ENCODE results near the gene NFIB. TPM values are rescaled to one million over a fixed set of nuclear protein-coding genes. Genes with fewer than 3 reads are reported as not detected.

Gene NFIB
- total and polyA plus RNA-seq, 2 of the 4 experiments (the other 2 are of a cell fraction): 1.4 to 2.0 TPM

DNA sequence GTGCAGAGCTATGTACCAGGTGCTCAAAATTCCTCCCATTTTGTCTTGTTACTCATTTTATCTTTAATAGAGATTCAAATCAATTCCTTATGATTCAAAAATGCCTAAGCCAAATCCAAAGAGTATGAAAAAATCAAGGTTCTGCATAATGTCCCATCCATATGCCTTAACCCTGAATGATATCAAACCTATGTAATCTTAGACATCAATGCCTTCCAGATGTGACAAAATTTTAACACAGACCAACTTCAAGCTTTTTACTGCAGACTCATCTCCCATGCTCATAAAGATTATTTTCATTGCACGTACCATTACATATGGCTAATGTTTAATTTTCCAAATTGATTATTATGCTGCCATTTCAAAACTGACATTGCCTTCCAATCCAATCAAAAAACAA, 122.4 kb downstream of the NFIB start:
- H3K27ac ChIP-seq (ENCODE audit: insufficient read depth, low read length): no peak overlapping the region
- TF ChIP-seq FOS (IDR thresholded peaks at IDR 0.05; ENCODE audit: low read depth, low read length) (no peak), SMC3 (IDR thresholded peaks at IDR 0.05; ENCODE audit: low read depth, low read length) (no peak), RCOR1 (IDR thresholded peaks at IDR 0.05; ENCODE audit: insufficient replicate concordance, low read length) (no peak), BHLHE40 (IDR thresholded peaks at IDR 0.05; ENCODE audit: low read depth, low read length) (no peak), MAFK (IDR thresholded peaks at IDR 0.05; ENCODE audit: low read depth, low read length) (no peak), CEBPB (IDR thresholded peaks at IDR 0.05; ENCODE audit: low read depth, low read length) (no peak), CHD1 (IDR thresholded peaks at IDR 0.05; ENCODE audit: low read depth, low read length) (no peak), NFE2L2 (IDR thresholded peaks at IDR 0.05; ENCODE audit: low read depth, low read length) (no peak), MXI1 (IDR thresholded peaks at IDR 0.05; ENCODE audit: borderline replicate concordance, low read depth, low read length) (no peak), MAZ (IDR thresholded peaks at IDR 0.05; ENCODE audit: borderline replicate concordance, low read depth, low read length) (no peak), POLR2A (IDR thresholded peaks at IDR 0.05; ENCODE audit: low read depth, low read length) (no peak), RAD21 (IDR thresholded peaks at IDR 0.05; ENCODE audit: low read length) (no peak)
- TF ChIP-seq, protein P1, sequence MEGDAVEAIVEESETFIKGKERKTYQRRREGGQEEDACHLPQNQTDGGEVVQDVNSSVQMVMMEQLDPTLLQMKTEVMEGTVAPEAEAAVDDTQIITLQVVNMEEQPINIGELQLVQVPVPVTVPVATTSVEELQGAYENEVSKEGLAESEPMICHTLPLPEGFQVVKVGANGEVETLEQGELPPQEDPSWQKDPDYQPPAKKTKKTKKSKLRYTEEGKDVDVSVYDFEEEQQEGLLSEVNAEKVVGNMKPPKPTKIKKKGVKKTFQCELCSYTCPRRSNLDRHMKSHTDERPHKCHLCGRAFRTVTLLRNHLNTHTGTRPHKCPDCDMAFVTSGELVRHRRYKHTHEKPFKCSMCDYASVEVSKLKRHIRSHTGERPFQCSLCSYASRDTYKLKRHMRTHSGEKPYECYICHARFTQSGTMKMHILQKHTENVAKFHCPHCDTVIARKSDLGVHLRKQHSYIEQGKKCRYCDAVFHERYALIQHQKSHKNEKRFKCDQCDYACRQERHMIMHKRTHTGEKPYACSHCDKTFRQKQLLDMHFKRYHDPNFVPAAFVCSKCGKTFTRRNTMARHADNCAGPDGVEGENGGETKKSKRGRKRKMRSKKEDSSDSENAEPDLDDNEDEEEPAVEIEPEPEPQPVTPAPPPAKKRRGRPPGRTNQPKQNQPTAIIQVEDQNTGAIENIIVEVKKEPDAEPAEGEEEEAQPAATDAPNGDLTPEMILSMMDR (conservative IDR thresholded peaks at IDR 0.05; ENCODE audit: low read depth, low read length): no peak
- TF ChIP-seq, protein P2, sequence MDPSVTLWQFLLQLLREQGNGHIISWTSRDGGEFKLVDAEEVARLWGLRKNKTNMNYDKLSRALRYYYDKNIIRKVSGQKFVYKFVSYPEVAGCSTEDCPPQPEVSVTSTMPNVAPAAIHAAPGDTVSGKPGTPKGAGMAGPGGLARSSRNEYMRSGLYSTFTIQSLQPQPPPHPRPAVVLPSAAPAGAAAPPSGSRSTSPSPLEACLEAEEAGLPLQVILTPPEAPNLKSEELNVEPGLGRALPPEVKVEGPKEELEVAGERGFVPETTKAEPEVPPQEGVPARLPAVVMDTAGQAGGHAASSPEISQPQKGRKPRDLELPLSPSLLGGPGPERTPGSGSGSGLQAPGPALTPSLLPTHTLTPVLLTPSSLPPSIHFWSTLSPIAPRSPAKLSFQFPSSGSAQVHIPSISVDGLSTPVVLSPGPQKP (IDR thresholded peaks at IDR 0.05; ENCODE audit: borderline replicate concordance, low read depth, low read length): no peak
- TF ChIP-seq, protein P3, sequence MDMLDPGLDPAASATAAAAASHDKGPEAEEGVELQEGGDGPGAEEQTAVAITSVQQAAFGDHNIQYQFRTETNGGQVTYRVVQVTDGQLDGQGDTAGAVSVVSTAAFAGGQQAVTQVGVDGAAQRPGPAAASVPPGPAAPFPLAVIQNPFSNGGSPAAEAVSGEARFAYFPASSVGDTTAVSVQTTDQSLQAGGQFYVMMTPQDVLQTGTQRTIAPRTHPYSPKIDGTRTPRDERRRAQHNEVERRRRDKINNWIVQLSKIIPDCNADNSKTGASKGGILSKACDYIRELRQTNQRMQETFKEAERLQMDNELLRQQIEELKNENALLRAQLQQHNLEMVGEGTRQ (IDR thresholded peaks at IDR 0.05; ENCODE audit: low read depth, low read length): no peak
- no peak overlapping the region for H2AK9ac ChIP-seq (replicated peaks; ENCODE audit: low read depth, low read length, poor library complexity)
- H3K4me3 ChIP-seq (ENCODE audit: insufficient read depth, low read depth, low read length): no peak overlapping the region
- DNase-seq: no peak
- WGBS, 2 experiments (ENCODE audit: extremely low coverage in 2 of 2, insufficient read length in 1 of 2): no CpG with 5 or more reads among the region's 1 CpG
- no peak overlapping the region for H3K4ac ChIP-seq (ENCODE audit: low read depth, low read length)
- H3K56ac ChIP-seq (ENCODE audit: extremely low read depth, insufficient read depth, low read length): no peak overlapping the region
- no peak overlapping the region for H3K23ac ChIP-seq (ENCODE audit: low read depth, low read length)
- no peak overlapping the region for H4K5ac ChIP-seq (ENCODE audit: low read depth, low read length)
- no peak overlapping the region for H3K9ac ChIP-seq (ENCODE audit: low read depth, low read length)
- no peaks in the 10 kb centered on the region; the same call in 1 of the 2 replicates for H3K9me1 ChIP-seq (ENCODE audit: insufficient read depth, low read length)
- dilution Hi-C loops (cut with HindIII; ENCODE audit: low sequenced_read_pairs, unreplicated experiment) (no loop called here), intact Hi-C loops (cut with micrococcal nuclease) (no loop called here), in situ Hi-C loops (cut with MboI; ENCODE audit: low sequenced_read_pairs) (no loop called here)
- no peak for ATAC-seq (ENCODE audit: low read depth)
- H4K20me1 ChIP-seq (ENCODE audit: insufficient read depth, low read length): no peaks in the 10 kb centered on the region
- no peak overlapping the region for H2AK5ac ChIP-seq (ENCODE audit: low read depth, low read length)
- H3K36me3 ChIP-seq (ENCODE audit: control insufficient read depth, insufficient read depth, low read length): no peaks in the 10 kb centered on the region
- no peaks in the 10 kb centered on the region for H3K4me1 ChIP-seq (ENCODE audit: control insufficient read depth, insufficient read depth, low read length)
- no peaks in the 10 kb centered on the region for H3K79me1 ChIP-seq (ENCODE audit: low read depth in 1 of 2, low read length in 2 of 2)
- CTCF ChIA-PET: no interaction called here
- POLR2A ChIA-PET (ENCODE audit: unreplicated experiment): no interaction called here
- H4K8ac ChIP-seq (ENCODE audit: low read depth in 2 of 2, low read length in 2 of 2): no peak overlapping the region
- no peak overlapping the region for H2BK20ac ChIP-seq (ENCODE audit: low read depth, low read length)
- no peak overlapping the region for H2BK5ac ChIP-seq (ENCODE audit: low read depth, low read length, poor library complexity, severe bottlenecking)
- no peak overlapping the region for H2BK15ac ChIP-seq (ENCODE audit: low read depth, low read length)
- BruUV-seq (replicated peaks): no TSS peak
- no peak overlapping the region for H4K91ac ChIP-seq (ENCODE audit: insufficient read depth, low read depth, low read length)
- no peak overlapping the region for H3K14ac ChIP-seq (replicated peaks; ENCODE audit: low read depth, low read length)
- H3K27me3 ChIP-seq (ENCODE audit: control insufficient read depth, insufficient read depth, low read length): peaks cover 2% of the 10 kb centered on the region; the same call in 1 of the 2 replicates
- H2AFZ ChIP-seq (replicated peaks; ENCODE audit: low read length, poor library complexity): no peak overlapping the region
- H3K4me2 ChIP-seq (ENCODE audit: low read depth, low read length): no peak overlapping the region
- no peaks in the 10 kb centered on the region for H3K9me3 ChIP-seq (ENCODE audit: control insufficient read depth, insufficient read depth, low read length)
- no peak overlapping the region for H3K18ac ChIP-seq (ENCODE audit: low read depth, low read length)
- H2BK120ac ChIP-seq (ENCODE audit: low read depth, low read length): no peak overlapping the region
